CD8-positive, alpha-beta memory T cell (primary cell): ENCODE measurements around the gene ACER3. TPM values are rescaled to one million over a fixed set of nuclear protein-coding genes. Genes with fewer than 3 reads are reported as not detected.

ENCODE experiments used
- CTCF ChIA-PET: fragments of 350-600 bp; sonication (Branson Sonifier 250); formaldehyde crosslinking; loops from one replicate; lab custom pipeline; 2021; ENCODE audit warnings: antibody characterized with exemption; lab: Charles Lee
- POLR2A ChIA-PET: fragments of 350-600 bp; sonication (Branson Sonifier 250); formaldehyde crosslinking; loops from one replicate; lab custom pipeline; 2021; ENCODE audit warnings: antibody characterized with exemption; lab: Charles Lee
- DNase-seq, 5 donors: peaks; one replicate each; pipeline versions ENCODE4 v3.0.0 to v3.0.0-alpha.2; 2020 to 2022; ENCODE audit warnings: mixed read lengths in 1 of 5
- H3K27ac ChIP-seq: one replicate; pipeline ENCODE4 v1.7.0; 2013; ENCODE audit warnings: low read depth, mild to moderate bottlenecking, low read length, moderate library complexity
- H3K27me3 ChIP-seq: 2 replicates; pipeline ENCODE4 v1.7.0; 2013; ENCODE audit warnings: low read length, mild to moderate bottlenecking; ENCODE audit not compliant: insufficient read depth, poor library complexity, severe bottlenecking
- H3K36me3 ChIP-seq: 2 replicates; pipeline ENCODE4 v1.7.0; 2013; ENCODE audit warnings: mild to moderate bottlenecking, low read length, moderate library complexity; ENCODE audit not compliant: insufficient read depth
- H3K4me1 ChIP-seq: 2 replicates; pipeline ENCODE4 v1.7.0; 2013; ENCODE audit warnings: mild to moderate bottlenecking, low read length, moderate library complexity; ENCODE audit not compliant: insufficient read depth
- H3K4me3 ChIP-seq: 2 replicates; pipeline ENCODE4 v1.7.0; 2013; ENCODE audit warnings: mild to moderate bottlenecking, low read length
- H3K9me3 ChIP-seq: 2 replicates; pipeline ENCODE4 v1.7.0; 2013; ENCODE audit warnings: mild to moderate bottlenecking, low read length
- H3K27ac Mint-ChIP-seq, 8 donors: one replicate each; pipeline ENCODE4 v1.8.0; 2020 to 2021; ENCODE audit warnings: mixed read lengths in 8 of 8, mild to moderate bottlenecking in 6 of 8, inconsistent platforms in 3 of 8, moderate library complexity in 3 of 8
- H3K27me3 Mint-ChIP-seq, 2 donors: one replicate each; pipeline ENCODE4 v1.8.0; 2020 to 2021; ENCODE audit warnings: mixed read lengths in 2 of 2, mild to moderate bottlenecking in 1 of 2, moderate library complexity in 1 of 2
- H3K36me3 Mint-ChIP-seq, 3 donors: one replicate each; pipeline ENCODE4 v1.8.0; 2020 to 2021; ENCODE audit warnings: mixed read lengths in 3 of 3, inconsistent platforms in 1 of 3, mild to moderate bottlenecking in 1 of 3
- H3K4me1 Mint-ChIP-seq, 3 donors: one replicate each; pipeline ENCODE4 v1.8.0; 2020 to 2021; ENCODE audit warnings: mixed read lengths in 3 of 3, inconsistent platforms in 1 of 3, mild to moderate bottlenecking in 1 of 3
- H3K4me3 Mint-ChIP-seq, 7 donors: one replicate each; pipeline ENCODE4 v1.8.0; 2020 to 2021; ENCODE audit warnings: mixed read lengths in 7 of 7, mild to moderate bottlenecking in 6 of 7, moderate library complexity in 4 of 7, inconsistent platforms in 2 of 7
- H3K9me3 Mint-ChIP-seq, 5 donors: one replicate each; pipeline ENCODE4 v1.8.0; 2020 to 2022; ENCODE audit warnings: mixed read lengths in 5 of 5, mild to moderate bottlenecking in 3 of 5, moderate library complexity in 2 of 5, inconsistent platforms in 1 of 5
- polyA plus RNA-seq: library from polyadenylated mRNA; unstranded; fragments of 300-500 nt; fragmentation: Illumina TruSeq; gene quantifications from one replicate; pipeline ENCODE4 v1.2.3, GENCODE V29; 2021
- total RNA-seq, 2 experiments: library from RNA; stranded (reverse); gene quantifications; one replicate each; pipeline ENCODE4 v1.2.3, GENCODE V29; 2021

Gene ACER3
- total and polyA plus RNA-seq, 3 experiments from 2014 or later = 5.3 to 19.1 (median 16.1) TPM

GRCh38 chr11:77031599-77031998 is 170.9 kb downstream of the ACER3 start:
- Histone ChIP-seq H3K27ac (no peak overlapping the region), H3K27me3 (no peaks in the 10 kb centered on the region), H3K4me1 (no peaks in the 10 kb centered on the region), H3K36me3 (no peaks in the 10 kb centered on the region), H3K9me3 (no peaks in the 10 kb centered on the region), H3K4me3 (no peak overlapping the region)
- ChIA-PET POLR2A (no interaction called here), CTCF (interaction anchor here (1.0 kb wide), 1 partner anchor 12 kb away, joined by 3 read pairs; no protein-coding TSS in a partner anchor)
- Mint-ChIP-seq H3K27me3 (peaks cover 20 to 46% of the 10 kb centered on the region in 2 donors), H3K36me3 (no peaks in the 10 kb centered on the region), H3K4me1 (no peaks in the 10 kb centered on the region), H3K4me3 (no peak overlapping the region), H3K27ac (no peak overlapping the region), H3K9me3 (no peaks in the 10 kb centered on the region)
- no peak for DNase-seq

- H3K4me1 ChIP-seq = no peaks in the 10 kb centered on the region
- peaks cover 31 to 51% of the 10 kb centered on the region in 2 donors for H3K27me3 Mint-ChIP-seq
- H3K9me3 Mint-ChIP-seq = no peaks in the 10 kb centered on the region
- H3K27ac Mint-ChIP-seq = peak overlapping the region in 1 of 8 donors; percentile 19
- peaks cover 0 to 6% (median 0%) of the 10 kb centered on the region in 3 donors for H3K36me3 Mint-ChIP-seq
- H3K27me3 ChIP-seq = no peaks in the 10 kb centered on the region
- H3K36me3 ChIP-seq = no peaks in the 10 kb centered on the region
- H3K4me1 Mint-ChIP-seq = peaks cover 6 to 10% (median 8%) of the 10 kb centered on the region in 3 donors
- H3K4me3 Mint-ChIP-seq = peak overlapping the region in 1 of 7 donors; percentile 3
- H3K9me3 ChIP-seq = no peaks in the 10 kb centered on the region
- no peak overlapping the region for H3K27ac ChIP-seq
- CTCF ChIA-PET = interaction anchor here (2.0 kb wide), 1 partner anchor 11 kb away, joined by 7 read pairs; no protein-coding TSS in a partner anchor
- H3K4me3 ChIP-seq = no peak overlapping the region
- POLR2A ChIA-PET = no interaction called here
- no peak for DNase-seq
Observed at GRCh38 chr11:77035039-77035438, 174.3 kb downstream of the ACER3 start.

GRCh38 chr11:77035580-77035979 is 174.9 kb downstream of the ACER3 start:
- H3K4me1 Mint-ChIP-seq = peaks cover 6 to 10% (median 8%) of the 10 kb centered on the region in 3 donors
- Histone ChIP-seq H3K27me3 (no peaks in the 10 kb centered on the region), H3K27ac (no peak overlapping the region), H3K4me3 (no peak overlapping the region), H3K9me3 (no peaks in the 10 kb centered on the region), H3K36me3 (no peaks in the 10 kb centered on the region), H3K4me1 (no peaks in the 10 kb centered on the region)
- H3K9me3 Mint-ChIP-seq = no peaks in the 10 kb centered on the region
- H3K36me3 Mint-ChIP-seq = peaks cover 0 to 6% (median 0%) of the 10 kb centered on the region in 3 donors
- no peak overlapping the region for H3K4me3 Mint-ChIP-seq
- ChIA-PET CTCF (interaction anchor here (2.0 kb wide), 1 partner anchor 10 kb away, joined by 7 read pairs; no protein-coding TSS in a partner anchor), POLR2A (interaction anchor here (0.7 kb wide), 1 partner anchor 160 kb away, joined by 3 read pairs; no protein-coding TSS in a partner anchor)
- no peak overlapping the region for H3K27ac Mint-ChIP-seq
- no peak for DNase-seq
- peaks cover 31 to 48% of the 10 kb centered on the region in 2 donors for H3K27me3 Mint-ChIP-seq

- H3K4me1 ChIP-seq = no peaks in the 10 kb centered on the region
- H3K4me3 ChIP-seq = no peak overlapping the region
- H3K27ac ChIP-seq = no peak overlapping the region
- H3K9me3 ChIP-seq = no peaks in the 10 kb centered on the region
- POLR2A ChIA-PET = interaction anchor here (0.7 kb wide), 1 partner anchor 161 kb away, joined by 3 read pairs; no protein-coding TSS in a partner anchor
- peaks cover 6 to 13% (median 8%) of the 10 kb centered on the region in 3 donors for H3K4me1 Mint-ChIP-seq
- DNase-seq = no peak
- H3K4me3 Mint-ChIP-seq = no peak overlapping the region
- H3K27ac Mint-ChIP-seq = no peak overlapping the region
- CTCF ChIA-PET = interaction anchor here (1.8 kb wide), 1 partner anchor 55 kb away, joined by 4 read pairs; no protein-coding TSS in a partner anchor
- H3K27me3 ChIP-seq = peaks cover 2% of the 10 kb centered on the region
- peaks cover 0 to 6% (median 0%) of the 10 kb centered on the region in 3 donors for H3K36me3 Mint-ChIP-seq
- no peaks in the 10 kb centered on the region for H3K36me3 ChIP-seq
- peaks cover 31 to 47% of the 10 kb centered on the region in 2 donors for H3K27me3 Mint-ChIP-seq
- no peaks in the 10 kb centered on the region for H3K9me3 Mint-ChIP-seq
Observed at GRCh38 chr11:77036398-77036797, 175.7 kb downstream of the ACER3 start.

DNA sequence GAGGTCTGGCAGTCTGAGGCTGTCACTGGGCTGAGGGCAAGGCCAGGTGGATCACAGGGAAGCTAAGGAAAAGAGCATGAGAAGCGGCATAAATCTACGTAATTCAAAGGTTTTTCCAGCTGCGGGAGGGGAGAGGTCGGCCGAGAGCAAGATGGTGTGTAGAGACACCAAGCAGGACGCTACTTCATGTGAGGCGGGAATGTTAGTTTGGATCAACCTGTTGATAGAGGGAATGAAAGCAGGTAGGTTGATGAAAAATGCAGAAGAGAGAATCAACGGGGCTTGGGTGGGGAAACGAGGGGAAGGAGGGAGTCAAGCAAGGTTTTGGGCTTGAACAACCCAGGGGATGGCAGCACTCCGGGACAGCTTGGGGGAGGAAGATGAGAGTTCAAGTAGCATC is 176.3 kb downstream of the ACER3 start:
- Histone ChIP-seq H3K27me3 (peaks cover 3% of the 10 kb centered on the region), H3K9me3 (no peaks in the 10 kb centered on the region), H3K36me3 (no peaks in the 10 kb centered on the region), H3K4me3 (no peak overlapping the region), H3K4me1 (no peaks in the 10 kb centered on the region), H3K27ac (no peak overlapping the region)
- DNase-seq = no peak
- peaks cover 0 to 6% (median 0%) of the 10 kb centered on the region in 3 donors for H3K36me3 Mint-ChIP-seq
- H3K27ac Mint-ChIP-seq = no peak overlapping the region
- no peaks in the 10 kb centered on the region for H3K9me3 Mint-ChIP-seq
- ChIA-PET CTCF (interaction anchor here (1.8 kb wide), 1 partner anchor 55 kb away, joined by 4 read pairs; no protein-coding TSS in a partner anchor), POLR2A (no interaction called here)
- H3K27me3 Mint-ChIP-seq = peaks cover 30 to 48% of the 10 kb centered on the region in 2 donors
- H3K4me1 Mint-ChIP-seq = peaks cover 6 to 13% (median 8%) of the 10 kb centered on the region in 3 donors
- H3K4me3 Mint-ChIP-seq = no peak overlapping the region

GRCh38 chr11:77038029-77038824 is 177.5 kb downstream of the ACER3 start:
- Histone ChIP-seq H3K9me3 (no peaks in the 10 kb centered on the region), H3K36me3 (no peaks in the 10 kb centered on the region), H3K4me3 (no peak overlapping the region), H3K4me1 (no peaks in the 10 kb centered on the region), H3K27ac (no peak overlapping the region), H3K27me3 (peaks cover 3% of the 10 kb centered on the region)
- Mint-ChIP-seq H3K36me3 (peaks cover 0 to 6% (median 1%) of the 10 kb centered on the region in 3 donors), H3K4me3 (peak overlapping the region in 3 of 7 donors; percentile 5 to 75 (median 51)), H3K4me1 (peaks cover 6 to 13% (median 8%) of the 10 kb centered on the region in 3 donors), H3K27me3 (peaks cover 38 to 56% of the 10 kb centered on the region in 2 donors), H3K9me3 (no peaks in the 10 kb centered on the region), H3K27ac (no peak overlapping the region)
- DNase-seq = no peak
- ChIA-PET CTCF (interaction anchor here (1.8 kb wide), 1 partner anchor 54 kb away, joined by 4 read pairs; no protein-coding TSS in a partner anchor), POLR2A (no interaction called here)

GRCh38 chr11:77038825-77039326 is 178.2 kb downstream of the ACER3 start:
- H3K4me1 Mint-ChIP-seq = peaks cover 6 to 13% (median 8%) of the 10 kb centered on the region in 3 donors
- Histone ChIP-seq H3K4me3 (no peak overlapping the region), H3K27ac (no peak overlapping the region), H3K9me3 (no peaks in the 10 kb centered on the region), H3K36me3 (no peaks in the 10 kb centered on the region), H3K27me3 (peaks cover 3% of the 10 kb centered on the region), H3K4me1 (no peaks in the 10 kb centered on the region)
- peak overlapping the region; percentile 3 to 75 (median 54) for H3K4me3 Mint-ChIP-seq
- peaks cover 0 to 9% (median 1%) of the 10 kb centered on the region in 3 donors for H3K36me3 Mint-ChIP-seq
- peak overlapping the region in 1 of 8 donors; percentile 21 for H3K27ac Mint-ChIP-seq
- no peaks in the 10 kb centered on the region for H3K9me3 Mint-ChIP-seq
- H3K27me3 Mint-ChIP-seq = peaks cover 40 to 56% of the 10 kb centered on the region in 2 donors
- ChIA-PET CTCF (interaction anchor here (3.3 kb wide), 1 partner anchor 52 kb away, joined by 15 read pairs; no protein-coding TSS in a partner anchor), POLR2A (no interaction called here)
- DNase-seq = no peak
